Stromal cell of bone marrow (primary cell): ENCODE measurements around the gene CRABP1.

Experiments used
- DNase-seq: peaks from one replicate; pipeline ENCODE4 v3.0.0-alpha.2; 2012; ENCODE audit warnings: low read depth

CRABP1 gene

DNA sequence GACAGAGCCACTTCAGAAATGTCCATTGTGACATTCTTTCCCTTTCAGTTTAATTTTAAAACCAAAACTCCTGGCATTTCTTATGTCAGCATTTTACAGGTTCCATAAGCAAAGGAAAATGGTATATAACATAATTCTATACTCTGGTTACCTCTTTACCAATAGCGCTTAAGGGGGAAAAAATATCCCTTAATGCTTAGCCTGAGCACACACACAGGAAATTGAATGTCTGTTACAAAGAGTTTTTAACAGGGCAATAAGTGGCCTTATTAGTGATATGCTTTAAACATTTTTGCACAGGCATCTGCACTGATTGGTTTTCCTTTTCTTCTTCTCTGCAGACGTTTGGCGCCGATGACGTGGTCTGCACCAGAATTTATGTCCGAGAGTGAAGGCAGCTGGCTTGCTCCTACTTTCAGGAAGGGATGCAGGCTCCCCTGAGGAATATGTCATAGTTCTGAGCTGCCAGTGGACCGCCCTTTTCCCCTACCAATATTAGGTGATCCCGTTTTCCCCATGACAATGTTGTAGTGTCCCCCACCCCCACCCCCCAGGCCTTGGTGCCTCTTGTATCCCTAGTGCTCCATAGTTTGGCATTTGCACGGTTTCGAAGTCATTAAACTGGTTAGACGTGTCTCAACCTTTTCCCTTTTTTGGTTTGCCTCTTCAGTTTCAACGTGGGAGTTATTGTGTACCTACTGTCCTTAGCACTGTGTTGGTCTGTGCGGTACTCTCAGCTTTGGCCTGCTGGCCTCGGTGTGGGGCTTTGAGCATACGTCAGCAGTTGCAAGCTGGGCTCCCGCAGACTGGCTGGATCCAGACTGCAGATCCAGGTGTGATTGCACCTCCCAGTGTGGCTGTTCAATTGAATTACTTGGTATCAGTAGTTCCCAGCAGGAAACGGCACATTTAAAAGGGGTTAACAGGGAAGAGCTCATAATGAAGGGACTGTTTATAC, 7.7 kb downstream of the CRABP1 start:
- no peak for DNase-seq

DNA sequence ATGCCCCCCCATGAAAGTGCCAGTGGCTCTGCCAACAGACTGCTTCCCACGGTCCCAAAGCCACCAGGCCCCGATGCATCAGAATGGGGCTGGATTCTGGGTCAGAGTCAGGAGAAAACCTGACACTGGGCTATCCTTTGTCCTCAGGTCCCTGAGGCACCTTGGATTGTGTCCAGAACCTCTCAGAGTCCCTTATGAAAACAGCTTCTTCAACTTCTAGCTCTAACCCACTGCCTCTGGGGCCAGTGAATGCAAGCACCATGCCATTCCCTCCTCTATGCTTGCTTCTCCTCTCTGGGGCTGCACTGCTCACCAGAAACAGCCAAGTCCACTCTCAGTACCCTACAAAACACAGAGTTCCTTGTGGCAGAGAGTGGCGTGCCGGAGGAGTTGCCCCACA, 9.9 kb downstream of the CRABP1 start:
- DNase-seq = no peak

DNA sequence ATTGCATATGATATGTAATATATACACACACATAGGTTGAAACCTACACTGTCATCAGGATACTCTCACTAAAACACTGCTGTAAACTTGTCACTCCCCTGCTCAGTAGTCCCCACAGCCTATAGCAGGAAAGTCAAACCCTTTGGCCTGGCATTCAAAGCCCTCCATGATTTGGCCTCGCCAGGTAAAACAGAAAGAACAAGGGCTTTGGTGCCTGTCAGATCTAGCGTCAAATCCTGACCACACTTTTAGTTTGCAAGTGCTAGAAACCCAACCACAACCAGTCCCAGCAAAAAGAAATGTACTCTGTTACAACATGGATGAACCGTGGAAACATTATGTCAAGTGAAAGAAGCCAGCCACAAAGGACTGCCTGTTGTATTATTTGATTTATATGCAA, 11.4 kb downstream of the CRABP1 start:
- no peak for DNase-seq

DNA sequence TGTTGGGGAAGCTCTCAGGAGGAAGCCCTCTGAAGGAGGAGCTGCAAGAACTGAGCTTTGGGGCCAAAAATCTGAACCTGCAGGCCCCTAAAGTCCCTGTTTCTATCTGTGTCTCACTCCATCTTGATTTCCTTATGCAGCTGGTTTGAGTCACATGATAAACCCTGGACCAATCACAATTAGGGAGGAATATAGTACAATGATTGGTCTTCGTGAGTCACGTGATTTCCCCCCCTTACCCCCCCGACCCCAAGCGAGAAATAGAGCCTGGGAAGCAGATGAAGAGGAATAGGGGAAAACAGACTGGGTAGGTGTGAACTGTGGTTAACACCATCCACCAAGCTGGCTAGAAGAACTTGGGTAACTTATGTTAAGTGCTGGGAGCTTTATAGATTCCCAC, 12.9 kb downstream of the CRABP1 start:
- DNase-seq = no peak

- DNase-seq = no peak
Measured at GRCh38 chr15:78355177-78355576, 15.0 kb downstream of the CRABP1 start.

DNA sequence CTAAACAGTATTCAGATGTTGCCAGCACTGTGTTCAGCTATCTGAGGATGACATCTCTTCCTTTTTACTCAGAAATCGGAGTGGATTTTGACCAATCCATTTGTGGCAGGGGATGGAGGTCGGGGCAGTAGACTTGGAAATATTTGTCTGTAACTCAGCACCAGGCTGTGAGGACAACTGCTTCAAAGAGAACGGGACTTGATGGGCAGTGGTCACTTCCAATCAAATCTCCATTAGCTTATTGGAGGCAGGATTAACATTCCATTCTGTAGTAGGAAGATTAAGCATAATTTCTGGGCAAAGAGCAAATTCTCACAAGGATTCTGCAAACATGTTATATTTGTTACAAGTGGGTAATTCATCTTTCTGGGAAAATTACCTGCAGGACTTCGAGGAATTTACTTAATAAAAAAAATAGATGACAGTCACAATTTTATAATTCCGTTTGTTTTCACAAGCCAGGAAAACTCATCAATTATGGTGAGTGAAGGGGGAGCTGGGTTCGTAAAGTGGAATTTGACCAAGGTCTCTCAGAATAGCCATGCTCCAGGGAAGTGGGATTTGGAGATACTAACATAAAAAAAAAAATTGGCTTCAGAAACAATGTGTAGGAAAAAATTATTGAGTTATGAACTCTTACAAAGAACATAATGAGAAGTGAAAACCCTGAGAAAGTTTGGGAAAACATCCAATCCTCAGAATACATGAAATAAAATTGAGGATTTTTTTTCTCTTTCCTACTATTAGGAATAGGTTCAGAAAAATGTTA, 18.1 kb downstream of the CRABP1 start:
- DNase-seq = no peak

GRCh38 chr15:78359041-78359808, 19.1 kb downstream of the CRABP1 start:
- DNase-seq = no peak

DNA sequence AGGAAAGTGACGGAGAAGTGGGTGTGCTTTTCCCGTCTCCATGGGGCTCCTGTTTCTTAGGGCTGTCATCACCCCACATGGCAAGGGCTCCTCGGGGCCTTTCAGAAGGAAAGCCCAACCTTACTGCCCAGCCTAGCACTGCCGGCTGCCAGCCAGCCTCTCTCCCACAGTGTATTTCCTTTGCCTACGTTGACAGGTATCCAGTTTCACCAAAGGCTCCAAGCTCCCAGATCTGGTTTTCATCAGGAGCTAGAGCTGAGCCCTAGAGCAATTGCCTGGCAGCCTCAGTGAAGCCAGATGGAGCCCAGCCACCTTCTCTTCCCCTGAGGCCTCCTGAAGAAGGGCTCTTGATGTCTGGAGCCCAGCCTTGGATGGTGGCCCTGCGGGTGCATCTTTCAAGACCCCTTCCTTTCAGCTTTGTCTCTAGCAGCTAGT, 20.2 kb downstream of the CRABP1 start:
- DNase-seq = peak; percentile 7

- DNase-seq = no peak
Measured at GRCh38 chr15:78360958-78361718, 21.0 kb downstream of the CRABP1 start.

DNA sequence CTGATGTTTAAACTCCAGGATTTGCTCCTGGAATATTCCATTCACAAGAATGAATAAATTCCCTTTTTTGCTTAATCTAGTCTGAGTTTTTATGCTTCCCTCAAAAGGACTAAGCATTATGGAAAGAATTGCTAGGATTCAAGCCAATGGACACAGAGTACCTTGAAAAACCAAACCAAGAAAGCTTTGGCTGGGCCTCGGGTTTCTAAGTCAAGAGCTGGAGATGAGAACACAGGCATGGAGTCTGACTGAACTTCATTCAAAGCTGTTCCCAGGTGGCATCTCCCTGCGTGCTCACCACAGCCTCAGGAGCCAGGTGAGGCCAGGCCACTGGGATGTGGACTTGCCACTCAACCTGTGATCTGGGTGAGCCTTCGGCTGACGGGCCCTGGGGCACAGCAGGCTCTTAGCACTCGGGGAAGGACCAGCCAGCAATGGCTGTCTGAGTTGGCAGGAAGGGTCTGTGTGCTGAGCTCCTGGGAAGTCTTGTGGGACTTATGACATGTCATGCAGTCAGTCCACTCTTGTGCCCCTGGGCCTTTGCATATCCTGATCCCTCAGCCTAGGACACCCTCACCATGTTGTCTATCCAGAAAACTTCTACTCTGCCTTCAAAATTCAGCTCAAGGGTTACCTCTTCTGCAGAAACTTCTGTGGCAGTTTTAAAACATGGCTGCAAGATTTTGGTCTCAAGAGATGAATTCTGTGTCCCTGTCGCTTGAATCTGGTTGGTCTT, 21.8 kb downstream of the CRABP1 start:
- no peak for DNase-seq

GRCh38 chr15:78362716-78363380, 22.7 kb downstream of the CRABP1 start:
- DNase-seq = no peak

DNA sequence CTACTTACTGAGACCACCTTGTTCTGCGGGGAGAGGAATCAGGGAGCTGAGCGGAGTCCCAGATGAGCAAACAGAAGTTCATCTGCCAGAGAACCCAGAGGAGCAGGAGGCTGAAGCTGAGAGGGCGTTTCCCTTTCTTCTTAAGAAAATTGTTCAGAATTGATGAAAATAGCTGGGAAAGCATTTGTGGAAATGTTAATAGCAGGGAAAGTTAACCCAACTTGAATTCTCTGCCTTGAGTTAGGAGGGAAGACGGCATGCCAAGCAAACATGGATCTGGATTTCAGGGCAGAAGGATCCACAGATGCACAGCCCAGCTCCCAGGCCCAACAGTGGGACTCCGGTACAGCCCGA, 23.2 kb downstream of the CRABP1 start:
- no peak for DNase-seq

DNA sequence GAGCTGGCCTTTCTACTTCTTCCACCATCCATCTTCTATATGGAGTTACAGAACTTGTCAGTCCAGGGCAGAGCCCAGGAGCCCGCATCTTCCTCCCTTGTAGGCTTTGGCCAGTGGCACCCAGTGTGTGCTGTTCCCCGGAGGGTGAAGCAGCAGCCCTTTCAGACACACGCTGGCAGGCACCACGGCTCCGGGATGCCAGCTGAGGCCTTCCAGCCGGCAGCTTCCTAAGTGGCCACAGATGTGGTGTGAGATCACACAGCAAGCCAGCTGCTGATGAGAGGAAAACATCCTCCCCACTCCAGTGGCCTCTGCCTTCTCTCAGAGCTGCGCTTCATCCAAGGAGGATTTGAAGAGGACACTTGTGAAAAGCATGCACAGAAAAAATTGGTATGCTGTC, 24.1 kb downstream of the CRABP1 start:
- DNase-seq = no peak

GRCh38 chr15:78365917-78366316, 25.8 kb downstream of the CRABP1 start:
- DNase-seq = no peak

DNA sequence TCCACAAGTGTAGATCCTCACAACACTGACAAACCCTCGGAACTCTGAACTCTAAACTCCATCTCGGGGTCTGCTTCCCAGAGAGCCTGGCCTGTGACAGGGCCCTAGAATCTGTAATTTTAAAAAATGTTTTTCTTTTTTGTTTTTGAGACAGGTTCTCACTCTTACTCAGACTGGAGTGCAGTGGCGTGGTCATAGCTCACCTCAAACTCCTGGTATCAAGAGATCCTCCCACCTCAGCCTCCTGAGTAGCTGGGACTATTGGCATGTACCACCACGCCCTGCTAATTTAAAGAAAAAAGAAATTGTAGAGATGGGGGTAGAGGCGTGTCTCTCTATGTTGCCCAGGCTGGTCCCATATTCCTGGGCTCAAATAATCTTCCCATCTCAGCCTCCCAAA, 26.2 kb downstream of the CRABP1 start:
- no peak for DNase-seq

DNA sequence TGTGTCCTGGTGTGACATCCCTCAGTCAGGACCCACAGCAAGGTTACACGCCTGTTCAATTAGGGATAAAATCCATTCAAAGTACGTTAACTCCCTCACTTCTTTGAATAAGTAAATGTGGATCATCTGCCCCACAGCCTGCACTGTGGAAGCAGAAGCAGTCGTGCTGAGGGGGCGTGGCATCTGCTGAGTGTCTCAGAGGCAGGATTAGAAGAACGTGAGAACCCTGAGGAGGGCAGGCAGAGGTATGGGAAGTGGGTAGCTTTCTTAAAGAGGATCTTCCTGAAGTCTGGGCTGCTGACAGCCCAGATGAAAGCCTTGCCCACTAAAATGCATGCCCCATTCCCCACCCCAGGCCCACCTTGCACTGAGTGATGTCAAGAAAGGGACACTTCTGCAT, 28.5 kb downstream of the CRABP1 start:
- DNase-seq = no peak

- no peak for DNase-seq
Measured at GRCh38 chr15:78369161-78369560, 29.0 kb downstream of the CRABP1 start.

DNA sequence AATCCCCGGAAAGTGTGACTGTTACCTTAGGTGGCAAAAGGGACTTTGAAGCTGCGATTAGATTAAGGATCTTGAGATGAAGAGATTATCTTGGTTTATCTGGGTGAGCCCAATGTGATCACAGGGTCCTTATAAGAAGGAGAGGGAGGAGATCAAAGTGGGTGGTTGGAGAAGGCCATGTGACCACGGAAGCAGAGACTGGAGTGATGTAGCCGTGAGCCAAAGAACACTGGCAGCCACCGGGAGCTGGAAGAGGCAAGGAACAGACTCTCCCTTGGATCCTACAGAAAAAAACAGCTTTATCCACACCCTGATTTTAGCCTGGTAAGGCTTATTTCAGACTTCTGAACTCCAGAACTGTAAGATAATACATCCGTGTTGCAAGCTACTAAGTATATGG, 29.9 kb downstream of the CRABP1 start:
- no peak for DNase-seq

- DNase-seq = no peak
Measured at GRCh38 chr15:78372880-78373279, 32.7 kb downstream of the CRABP1 start.
